NCI-H526 treated with DMSO at 0.1 percent for 48 hours (cell line): ENCODE results near the gene KLHL4.
"Not testable (repeated sequence)": the region's sequence is repeated elsewhere in the genome, so short reads cannot be mapped to it uniquely, and the experiment has no call there.

ENCODE experiments used
- DNase-seq: peaks from one replicate; lab custom pipeline; 2025; lab: John Stamatoyannopoulos, UW

KLHL4 gene

DNA sequence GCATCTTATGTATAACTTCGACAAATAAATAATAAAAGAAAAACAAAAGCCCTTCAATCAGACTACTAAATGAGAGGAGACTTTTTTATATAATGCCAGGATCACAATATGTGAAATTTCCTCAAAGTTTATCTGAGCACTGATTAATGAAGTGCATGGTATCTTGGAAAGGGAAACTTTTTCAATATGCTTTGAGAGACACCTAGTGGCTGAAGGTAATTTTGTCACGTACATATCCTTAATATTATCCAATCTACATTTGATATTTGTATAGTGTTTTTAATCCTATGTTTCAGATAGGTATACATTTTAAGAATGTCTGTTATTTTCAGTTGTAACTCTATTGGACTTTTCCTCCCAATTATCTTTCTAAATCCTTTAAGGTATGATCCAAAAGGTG, 146.8 kb downstream of the KLHL4 start:
- DNase-seq: no peak

DNA sequence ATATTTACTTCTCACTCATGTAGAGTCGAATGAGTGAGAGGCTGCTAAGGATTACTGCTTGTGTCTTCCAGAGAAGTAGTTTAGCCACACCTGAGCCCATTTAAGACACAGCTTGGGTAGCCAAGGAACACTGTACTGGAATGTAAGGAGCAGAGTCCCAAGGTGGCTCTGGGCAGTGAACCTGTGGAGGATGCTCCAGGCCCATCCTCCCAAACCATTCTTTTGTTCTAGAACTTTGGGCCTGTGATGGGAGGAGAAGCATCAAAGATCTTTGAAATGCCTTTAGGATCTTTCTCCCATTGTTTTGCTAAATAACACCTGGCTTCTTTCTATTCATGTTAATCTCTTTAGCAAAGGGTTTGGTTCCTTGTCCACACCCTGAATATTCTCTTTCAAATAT, 162.2 kb downstream of the KLHL4 start:
- no peak for DNase-seq

DNA sequence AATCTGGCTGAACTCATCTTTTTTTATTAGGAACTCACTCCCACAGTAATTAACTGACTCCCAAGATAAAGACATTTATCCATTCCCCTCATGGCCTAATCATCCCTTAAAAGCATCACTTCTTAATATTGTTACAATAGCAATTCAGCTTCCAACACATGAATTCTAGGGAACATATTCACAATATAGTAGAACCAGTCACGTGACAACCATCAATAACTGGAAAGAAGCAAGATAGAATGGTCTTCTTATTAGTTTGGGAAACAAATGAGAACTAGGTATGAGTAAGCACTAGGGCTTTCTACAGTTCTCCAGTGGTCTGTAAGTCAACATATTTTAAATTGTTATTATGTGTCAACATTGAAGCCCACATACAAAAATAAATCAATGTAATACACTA, 170.1 kb downstream of the KLHL4 start:
- DNase-seq: no peak

DNA sequence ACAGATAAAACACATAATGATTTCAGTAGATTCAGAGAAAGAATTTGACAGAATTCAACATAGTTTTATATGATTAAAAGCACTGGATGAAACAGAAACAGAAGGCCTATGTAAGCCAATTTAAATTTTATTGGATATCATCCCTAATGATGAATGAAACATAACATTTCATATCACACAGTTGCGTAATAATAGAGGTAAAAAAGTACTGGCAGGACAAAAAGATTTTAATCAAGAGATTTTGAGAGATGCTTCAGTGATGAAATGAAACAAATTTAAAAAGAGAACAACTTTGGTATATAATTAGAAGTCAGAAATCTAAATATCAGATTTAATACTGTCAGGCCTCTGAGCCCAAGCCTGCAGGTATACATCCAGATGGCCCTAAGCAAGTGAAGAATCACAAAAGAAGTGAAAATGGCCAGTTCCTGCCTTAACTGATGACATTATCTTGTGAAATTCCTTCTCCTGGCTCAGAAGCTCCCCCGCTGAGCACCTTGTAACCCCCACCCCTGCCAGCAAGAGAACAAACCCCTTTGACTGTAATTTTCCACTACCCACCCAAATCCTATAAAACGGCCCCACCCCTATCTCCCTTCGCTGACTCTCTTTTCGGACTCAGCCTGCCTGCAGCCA, 170.6 kb downstream of the KLHL4 start:
- DNase-seq: not testable (repeated sequence)

DNA sequence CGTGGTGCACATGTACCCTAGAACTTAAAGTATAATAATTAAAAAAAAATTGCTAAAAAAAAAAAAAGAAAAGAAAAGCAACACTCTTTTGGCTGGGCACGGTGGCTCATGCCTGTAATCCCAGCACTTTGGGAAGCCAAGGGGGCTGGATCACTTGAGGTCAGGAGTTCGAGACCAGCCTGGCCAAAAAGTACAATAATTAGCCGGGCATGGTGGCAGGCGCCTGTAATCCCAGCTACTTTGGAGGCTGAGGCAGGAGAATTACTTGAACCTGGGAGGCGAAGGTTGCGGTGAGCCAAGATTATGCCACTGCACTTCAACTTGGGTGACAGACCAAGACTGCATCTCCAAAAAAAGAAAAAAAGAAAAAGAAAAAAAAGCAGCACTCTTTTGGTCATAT, 171.6 kb downstream of the KLHL4 start:
- not testable (repeated sequence) for DNase-seq

DNA sequence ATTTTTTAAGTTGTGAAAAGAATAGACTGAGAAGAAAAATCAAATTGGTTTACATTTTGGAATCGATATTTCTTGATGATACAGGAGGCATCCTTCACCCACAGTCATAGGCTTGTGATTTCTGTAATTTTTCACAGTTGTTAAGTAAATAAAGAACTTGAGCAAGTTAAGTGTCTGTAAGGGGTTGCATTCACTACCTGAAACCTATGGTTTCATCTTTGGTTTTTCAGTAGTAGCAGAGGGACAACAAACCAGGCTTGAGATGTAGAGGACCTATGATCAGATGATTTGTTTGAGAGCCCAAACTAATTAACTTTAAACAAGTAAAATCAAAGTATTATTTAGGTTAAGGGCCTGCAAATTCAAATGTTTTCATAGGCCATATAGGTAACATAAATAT, 175.6 kb downstream of the KLHL4 start:
- no peak for DNase-seq

DNA sequence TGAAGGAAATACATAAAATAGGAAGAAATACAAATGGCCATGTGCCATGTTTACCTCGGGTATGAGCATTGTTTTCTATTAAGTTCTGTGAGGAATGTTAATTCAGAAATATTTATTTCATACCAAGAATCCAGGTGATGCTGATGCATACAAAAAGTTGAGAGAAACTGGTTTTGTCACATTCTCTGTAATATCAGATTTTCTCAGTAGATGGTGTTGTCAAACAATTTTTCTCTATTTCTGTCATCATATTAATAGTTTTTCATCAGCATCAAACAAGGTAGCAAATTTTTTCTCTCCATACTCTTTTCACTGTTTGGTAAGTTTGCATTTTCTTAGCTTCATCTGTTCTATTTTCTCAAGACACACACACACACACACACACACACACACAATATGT, 179.8 kb downstream of the KLHL4 start:
- DNase-seq: no peak

DNA sequence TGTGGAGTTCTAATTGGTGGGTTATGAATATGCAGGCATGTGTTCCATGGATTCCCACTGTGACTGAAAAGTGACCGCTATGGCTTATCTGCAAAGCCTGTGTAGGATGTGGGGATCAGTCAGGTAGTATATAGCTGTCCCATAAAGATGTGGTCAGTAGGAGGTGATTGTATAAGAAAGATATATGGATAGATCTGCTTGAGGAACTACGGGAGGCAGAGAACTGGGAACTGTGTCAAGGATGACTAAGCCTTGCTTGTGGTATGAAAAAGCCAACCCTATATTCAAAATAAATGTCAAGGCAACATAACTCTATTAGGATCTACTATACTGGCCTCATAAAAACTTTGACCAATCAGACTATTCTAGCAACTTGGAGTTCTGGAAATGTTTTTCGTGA, 185.2 kb downstream of the KLHL4 start:
- DNase-seq: no peak

DNA sequence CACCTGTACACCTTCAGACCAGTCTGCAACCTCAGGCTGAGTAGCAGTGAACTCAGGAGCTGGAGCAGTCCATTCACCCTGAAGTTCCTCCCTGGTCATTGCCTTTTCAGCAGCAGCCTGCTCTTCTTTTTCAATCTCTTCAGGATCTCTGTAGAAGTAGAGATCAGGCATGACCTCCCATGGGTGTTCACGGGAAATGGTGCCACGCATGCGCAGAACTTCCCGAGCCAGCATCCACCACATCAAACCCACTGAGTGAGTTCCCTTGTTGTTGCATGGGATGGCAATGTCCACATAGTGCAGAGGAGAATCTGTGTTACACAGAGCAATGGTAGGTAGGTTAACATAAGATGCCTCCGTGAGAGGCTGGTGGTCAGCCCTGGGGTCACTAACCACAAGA, 185.9 kb downstream of the KLHL4 start:
- not testable (repeated sequence) for DNase-seq

DNA sequence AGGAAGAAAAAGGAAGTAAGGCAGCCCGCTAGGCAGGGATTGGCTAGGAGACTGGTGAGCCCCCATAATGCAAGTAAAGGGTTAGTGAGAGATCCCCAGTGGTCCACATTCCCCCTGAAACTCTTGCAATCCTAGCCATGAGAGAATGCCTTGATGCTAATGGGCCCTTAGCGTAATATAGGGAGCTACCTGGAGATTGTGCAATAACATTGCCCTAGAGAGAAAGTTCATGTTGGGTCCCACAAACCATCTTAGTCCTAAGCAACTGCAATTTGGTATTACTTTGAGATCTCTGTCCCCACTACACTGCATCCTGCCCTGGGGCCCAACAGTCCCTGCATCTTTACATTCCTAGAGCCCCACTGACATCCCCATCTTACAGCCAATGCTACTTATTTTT, 188.5 kb downstream of the KLHL4 start:
- DNase-seq: no peak

DNA sequence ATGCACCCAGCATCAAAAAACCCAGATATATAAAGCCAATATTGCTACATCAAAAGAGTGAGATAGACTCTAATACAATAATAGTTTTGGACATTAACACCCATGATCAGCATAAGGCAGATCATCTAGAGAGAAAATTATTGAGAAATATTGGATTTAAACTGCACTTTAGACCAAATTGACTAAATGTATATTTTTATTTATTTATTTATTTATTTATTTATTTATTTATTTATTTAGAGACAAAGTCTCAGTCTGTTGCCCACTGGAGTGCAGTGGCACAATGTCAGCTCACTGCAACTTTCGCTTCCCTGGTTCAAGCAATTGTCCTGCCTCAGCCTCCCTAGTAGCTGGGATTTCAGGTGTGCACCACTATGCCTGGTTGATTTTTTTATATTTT, 193.0 kb downstream of the KLHL4 start:
- DNase-seq: no peak
